Panc1 (cell line): ENCODE measurements around the gene SUPV3L1.

Experiments used
- POLR2AphosphoS5 ChIP-seq: IDR thresholded peaks from 2 replicates; pipeline ENCODE4 v1.6.1; 2012; ENCODE audit warnings: mild to moderate bottlenecking, low read depth, low read length, moderate library complexity
- REST ChIP-seq, 2 experiments: IDR thresholded peaks; 2 replicates each; pipeline ENCODE4 v1.6.1; 2011 to 2012; ENCODE audit warnings: low read depth in 2 of 2, control low read depth in 1 of 2, low read length in 1 of 2, mild to moderate bottlenecking in 1 of 2, moderate library complexity in 1 of 2; ENCODE audit not compliant: insufficient read depth in 1 of 2
- SIN3A ChIP-seq: IDR thresholded peaks from 2 replicates; pipeline ENCODE4 v1.6.1; 2012; ENCODE audit warnings: low read depth, mild to moderate bottlenecking, low read length, moderate library complexity, borderline replicate concordance; ENCODE audit not compliant: insufficient read depth
- TCF7L2 ChIP-seq: IDR thresholded peaks from 2 replicates; pipeline ENCODE4 v1.6.1; 2011; ENCODE audit warnings: mild to moderate bottlenecking, low read depth, low read length, inconsistent platforms
- TF ChIP-seq, protein P1 (sequence below): fragments of 450-650 bp; IDR thresholded peaks from 2 replicates; pipeline ENCODE4 v1.5.1; 2017; ENCODE audit warnings: mild to moderate bottlenecking

DNA sequence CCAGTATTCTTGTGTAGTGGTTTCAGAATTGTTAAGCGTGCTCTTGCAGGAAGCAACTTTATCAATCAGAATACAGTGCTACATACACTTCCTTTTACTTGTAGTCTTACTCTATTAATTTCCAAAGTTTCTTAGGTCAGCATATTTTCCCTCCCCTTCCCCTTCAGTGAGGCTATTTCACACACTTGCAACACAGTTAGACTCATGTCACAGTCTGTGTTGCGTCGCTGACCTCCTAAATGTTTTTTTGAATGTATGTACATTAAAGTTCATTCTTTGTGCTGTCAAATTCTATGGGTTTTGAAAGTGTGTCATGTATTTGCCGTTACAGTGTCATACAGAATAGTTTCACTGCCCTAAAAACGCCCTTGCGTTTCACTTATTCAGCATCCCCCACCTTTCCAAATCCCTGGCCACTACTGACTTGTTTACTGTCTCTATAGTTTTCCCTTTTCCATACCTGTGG, 34.7 kb downstream of the SUPV3L1 start:
- TF ChIP-seq, protein P1, sequence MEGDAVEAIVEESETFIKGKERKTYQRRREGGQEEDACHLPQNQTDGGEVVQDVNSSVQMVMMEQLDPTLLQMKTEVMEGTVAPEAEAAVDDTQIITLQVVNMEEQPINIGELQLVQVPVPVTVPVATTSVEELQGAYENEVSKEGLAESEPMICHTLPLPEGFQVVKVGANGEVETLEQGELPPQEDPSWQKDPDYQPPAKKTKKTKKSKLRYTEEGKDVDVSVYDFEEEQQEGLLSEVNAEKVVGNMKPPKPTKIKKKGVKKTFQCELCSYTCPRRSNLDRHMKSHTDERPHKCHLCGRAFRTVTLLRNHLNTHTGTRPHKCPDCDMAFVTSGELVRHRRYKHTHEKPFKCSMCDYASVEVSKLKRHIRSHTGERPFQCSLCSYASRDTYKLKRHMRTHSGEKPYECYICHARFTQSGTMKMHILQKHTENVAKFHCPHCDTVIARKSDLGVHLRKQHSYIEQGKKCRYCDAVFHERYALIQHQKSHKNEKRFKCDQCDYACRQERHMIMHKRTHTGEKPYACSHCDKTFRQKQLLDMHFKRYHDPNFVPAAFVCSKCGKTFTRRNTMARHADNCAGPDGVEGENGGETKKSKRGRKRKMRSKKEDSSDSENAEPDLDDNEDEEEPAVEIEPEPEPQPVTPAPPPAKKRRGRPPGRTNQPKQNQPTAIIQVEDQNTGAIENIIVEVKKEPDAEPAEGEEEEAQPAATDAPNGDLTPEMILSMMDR = no peak
- TF ChIP-seq POLR2AphosphoS5 (no peak), SIN3A (no peak), REST (IDR thresholded peaks at IDR 0.05; ENCODE audit: insufficient read depth in 1 of 2, low read depth in 2 of 2, low read length in 1 of 2) (no peak), TCF7L2 (no peak)
